RWPE2 (cell line): ENCODE measurements around the gene UBE2E1.

Experiments used
- ATAC-seq: fragments of 200-7000 bp; cut with Tn5 transposase; 3 replicates; pipeline ENCODE4 v1.9.1; 2021; ENCODE audit warnings: low read depth
- DNase-seq: peaks from one replicate; pipeline ENCODE4 v3.0.0-alpha.2; 2020; ENCODE audit warnings: low spot score
- H3K27ac ChIP-seq: fragments of 450-650 bp; 2 replicates; pipeline ENCODE4 v1.5.1; 2017; ENCODE audit warnings: mild to moderate bottlenecking; ENCODE audit not compliant: poor library complexity, severe bottlenecking
- H3K27me3 ChIP-seq: fragments of 250-450 bp; sonication (Bioruptor Pico); 2 replicates; pipeline ENCODE4 v1.5.1; 2021; ENCODE audit warnings: mild to moderate bottlenecking, moderate library complexity; ENCODE audit not compliant: insufficient read depth, poor library complexity, severe bottlenecking
- H3K36me3 ChIP-seq: fragments of 250-450 bp; sonication (Bioruptor Pico); 2 replicates; pipeline ENCODE4 v1.5.1; 2020; ENCODE audit warnings: low read depth, mild to moderate bottlenecking, moderate library complexity
- H3K4me1 ChIP-seq: fragments of 250-450 bp; sonication (Bioruptor Pico); 2 replicates; pipeline ENCODE4 v1.5.1; 2021; ENCODE audit warnings: mild to moderate bottlenecking, moderate library complexity; ENCODE audit not compliant: insufficient read depth, poor library complexity, severe bottlenecking
- H3K4me3 ChIP-seq: fragments of 250-450 bp; sonication (Bioruptor Pico); 2 replicates; pipeline ENCODE4 v1.5.1; 2021; ENCODE audit warnings: mild to moderate bottlenecking, moderate library complexity; ENCODE audit not compliant: severe bottlenecking
- H3K9me3 ChIP-seq: fragments of 250-450 bp; sonication (Bioruptor Pico); 2 replicates; pipeline ENCODE4 v1.5.1; 2021; ENCODE audit warnings: mild to moderate bottlenecking, moderate library complexity; ENCODE audit not compliant: severe bottlenecking
- CTCF ChIP-seq: fragments of 450-650 bp; IDR thresholded peaks from one replicate; pipeline ENCODE4 v1.5.1; 2017; ENCODE audit warnings: mild to moderate bottlenecking, moderate library complexity; ENCODE audit not compliant: poor library complexity, severe bottlenecking

UBE2E1 gene

GRCh38 chr3:23817508-23818223 lies 11.9 kb downstream of the UBE2E1 start:
- Histone ChIP-seq H3K27me3 (no peaks in the 10 kb centered on the region), H3K4me3 (no peak overlapping the region), H3K9me3 (no peaks in the 10 kb centered on the region), H3K27ac (no peak overlapping the region), H3K4me1 (no peaks in the 10 kb centered on the region), H3K36me3 (peaks cover 18% of the 10 kb centered on the region; the same call in 1 of the 2 replicates)
- ATAC-seq (no peak), DNase-seq (no peak)
- TF ChIP-seq CTCF, result no peak

- ATAC-seq (no peak), DNase-seq (no peak)
- no peak for TF ChIP-seq CTCF
- no peaks in the 10 kb centered on the region for H3K9me3 ChIP-seq
- H3K27me3 ChIP-seq, result no peaks in the 10 kb centered on the region
- H3K4me3 ChIP-seq, result no peak overlapping the region
- H3K4me1 ChIP-seq, result no peaks in the 10 kb centered on the region
- 0 out of 2 replicates have a peak, but pooled peaks cover 9% of the 10 kb centered on the region for H3K36me3 ChIP-seq
- no peak overlapping the region for H3K27ac ChIP-seq
Observed at GRCh38 chr3:23819599-23820360, 14.0 kb downstream of the UBE2E1 start.

GRCh38 chr3:23820888-23821287 lies 15.1 kb downstream of the UBE2E1 start:
- Histone ChIP-seq H3K4me1 (peaks cover 5% of the 10 kb centered on the region), H3K27ac (no peak overlapping the region), H3K36me3 (0 out of 2 replicates have a peak, but pooled peaks cover 6% of the 10 kb centered on the region), H3K27me3 (no peaks in the 10 kb centered on the region), H3K9me3 (no peaks in the 10 kb centered on the region), H3K4me3 (no peak overlapping the region)
- no peak for TF ChIP-seq CTCF
- no peak for DNase-seq
- peak; percentile 68 for ATAC-seq

- ATAC-seq, result no peak
- no peak for TF ChIP-seq CTCF
- no peaks in the 10 kb centered on the region for H3K9me3 ChIP-seq
- 0 out of 2 replicates have a peak, but pooled peaks cover 6% of the 10 kb centered on the region for H3K36me3 ChIP-seq
- H3K4me3 ChIP-seq, result no peak overlapping the region
- H3K27me3 ChIP-seq, result no peaks in the 10 kb centered on the region
- H3K4me1 ChIP-seq, result peaks cover 5% of the 10 kb centered on the region
- H3K27ac ChIP-seq, result no peak overlapping the region
- DNase-seq, result no peak
Observed at GRCh38 chr3:23821858-23822257, 16.1 kb downstream of the UBE2E1 start.
